Stimulated activated CD4-positive, alpha-beta T cell treated with anti-CD3 and anti-CD28 coated beads, TNF-alpha, amount 100 ng/mL, for 48 hours (primary cell): ENCODE measurements around the gene CDH26.

Experiments
- DNase-seq, 3 donors: peaks; one replicate each; pipeline ENCODE4 v3.0.0-alpha.2; 2020; ENCODE audit warnings: low read depth in 3 of 3

CDH26 gene

DNA sequence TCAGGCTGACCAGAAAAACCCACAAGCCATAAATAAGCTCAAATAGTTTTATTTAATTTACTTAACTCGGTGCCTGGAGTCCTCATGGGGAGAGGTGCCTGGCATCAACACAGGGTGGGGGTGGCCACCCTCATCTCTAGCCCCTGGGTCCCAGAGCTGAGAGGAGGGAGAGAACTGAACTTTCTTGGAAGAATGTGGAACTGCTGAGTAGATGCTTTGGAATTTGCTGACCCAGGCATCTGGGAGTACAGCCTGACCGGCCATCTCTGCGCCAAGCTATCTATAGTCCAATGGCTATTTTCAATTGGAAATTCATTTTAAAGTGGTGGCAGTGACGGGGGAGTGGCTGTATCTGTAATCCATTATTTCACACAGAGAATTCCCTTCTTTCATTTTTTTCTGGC, 104.8 kb downstream of the CDH26 start:
- no peak for DNase-seq

DNA sequence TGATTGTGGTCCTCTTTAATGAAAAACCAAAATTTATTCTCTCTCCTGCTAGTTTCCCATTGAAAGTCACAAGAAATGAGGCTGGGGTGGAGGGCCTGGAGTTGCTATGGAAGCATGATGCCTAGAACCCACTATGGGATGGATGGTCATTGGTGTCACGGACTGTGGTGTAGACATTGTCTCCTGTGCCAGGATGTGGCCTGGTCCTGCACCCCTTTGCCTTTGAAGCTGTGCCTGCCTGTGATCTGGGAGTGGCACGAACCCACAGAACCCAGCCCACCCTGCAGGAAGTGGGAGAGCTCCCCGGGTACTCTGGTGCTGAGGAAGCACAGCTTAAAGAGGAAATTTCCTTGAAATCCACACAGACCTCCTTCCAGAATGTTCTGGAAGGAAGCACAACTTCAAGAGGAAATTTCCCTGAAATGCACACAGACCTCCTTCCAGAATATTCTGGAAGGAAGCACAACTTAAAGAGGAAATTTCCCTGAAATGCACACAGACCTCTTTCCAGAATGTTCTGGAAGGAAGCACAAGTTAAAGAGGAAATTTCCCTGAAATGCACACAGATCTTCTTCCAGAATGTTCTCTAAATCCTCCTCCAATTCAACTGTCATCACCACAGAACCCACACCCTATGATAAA, 105.6 kb downstream of the CDH26 start:
- no peak for DNase-seq
